GM21717 (cell line): Measurements from ENCODE around the gene PA2G4.
A peak's percentile ranks its signal among the peaks of the same experiment; 100 is the strongest.

Source experiments
- ATAC-seq: cut with Tn5 transposase; IDR thresholded peaks from one replicate; pipeline ENCODE4 v1.9.1; 2021; ENCODE audit warnings: mild to moderate bottlenecking, moderate library complexity; ENCODE audit not compliant: unreplicated experiment

PA2G4 gene

DNA sequence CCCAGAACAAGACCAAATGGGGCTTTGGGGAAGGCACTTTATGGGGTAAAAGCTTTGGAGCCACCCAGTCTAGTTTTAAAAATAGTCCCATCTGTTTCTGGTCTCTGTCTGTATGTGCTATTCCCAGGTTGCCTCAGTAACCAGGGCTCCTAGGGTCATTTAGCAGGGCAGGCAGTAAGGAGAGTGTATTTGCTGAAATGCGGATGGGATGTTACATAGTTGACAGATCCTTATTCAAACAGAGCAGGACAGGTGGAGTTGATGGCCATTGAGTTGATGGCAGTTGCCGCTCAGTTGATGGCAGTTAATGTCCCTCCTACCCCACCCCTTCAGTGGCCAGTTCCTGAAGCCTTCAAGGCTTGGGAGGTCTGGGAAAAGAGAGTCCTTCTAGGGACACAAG is 18.3 kb downstream of the PA2G4 start:
- no peak for ATAC-seq

DNA sequence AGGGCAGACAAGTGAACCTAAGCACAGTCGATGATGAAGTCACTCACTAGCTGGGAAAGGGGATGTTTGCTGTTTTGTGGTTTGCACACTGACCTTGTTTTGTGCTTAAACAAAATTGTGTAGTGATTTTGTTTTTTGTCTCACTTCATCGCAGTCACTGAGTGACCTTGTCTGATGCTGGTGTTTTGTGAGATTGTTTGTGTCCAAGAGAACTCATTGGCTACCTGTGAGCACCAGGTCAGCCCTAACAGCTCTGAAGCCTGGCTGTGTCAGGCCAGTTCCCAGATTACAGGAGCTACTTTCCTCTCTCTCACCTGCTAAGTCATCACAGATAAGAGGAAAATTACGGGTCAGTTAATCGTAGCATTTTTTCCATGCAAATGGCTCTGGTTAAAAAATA is 19.8 kb downstream of the PA2G4 start:
- no peak for ATAC-seq

DNA sequence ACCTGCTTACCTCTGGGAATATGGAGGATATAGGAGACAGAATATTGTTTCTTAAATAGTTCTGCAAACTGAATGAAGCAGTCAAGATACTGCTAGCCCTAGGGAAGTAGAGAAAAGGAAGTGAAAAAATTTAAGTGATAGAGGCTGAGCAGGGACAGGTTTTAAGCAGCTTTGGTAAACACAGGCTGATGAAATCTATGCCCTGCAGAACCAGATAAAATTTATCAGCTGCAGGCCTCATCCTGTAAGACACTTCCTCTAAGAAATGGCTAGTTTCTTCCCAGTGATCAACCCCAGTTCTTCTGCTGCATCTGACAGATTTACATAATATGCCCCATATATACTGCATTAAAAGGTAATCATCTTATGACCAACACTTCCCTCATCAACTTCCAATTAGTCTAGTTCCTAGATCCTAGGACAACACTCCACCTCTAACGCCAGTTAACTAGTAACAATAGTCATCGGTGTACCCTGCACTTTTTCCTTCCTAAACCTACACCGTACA is 22.4 kb downstream of the PA2G4 start:
- no peak for ATAC-seq

DNA sequence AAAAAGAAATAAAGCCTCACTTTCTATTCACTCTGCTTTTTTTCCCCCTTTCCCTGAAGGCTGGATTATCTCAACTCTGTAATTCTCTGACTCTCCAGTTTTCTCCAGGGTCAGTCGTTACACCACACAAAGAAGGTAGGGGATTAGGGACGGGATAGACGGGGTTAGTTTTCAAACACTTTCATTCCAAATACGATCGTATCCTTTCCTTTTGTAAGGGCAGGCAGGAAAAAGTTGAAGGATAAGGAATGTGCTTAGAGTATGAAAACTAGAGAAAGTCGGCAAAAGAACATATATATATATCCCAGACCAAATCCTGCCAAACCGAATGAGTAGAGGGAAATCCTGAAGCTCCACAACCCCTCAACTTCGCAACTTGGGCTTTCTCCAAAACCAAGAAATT is 23.1 kb downstream of the PA2G4 start:
- ATAC-seq: no peak

DNA sequence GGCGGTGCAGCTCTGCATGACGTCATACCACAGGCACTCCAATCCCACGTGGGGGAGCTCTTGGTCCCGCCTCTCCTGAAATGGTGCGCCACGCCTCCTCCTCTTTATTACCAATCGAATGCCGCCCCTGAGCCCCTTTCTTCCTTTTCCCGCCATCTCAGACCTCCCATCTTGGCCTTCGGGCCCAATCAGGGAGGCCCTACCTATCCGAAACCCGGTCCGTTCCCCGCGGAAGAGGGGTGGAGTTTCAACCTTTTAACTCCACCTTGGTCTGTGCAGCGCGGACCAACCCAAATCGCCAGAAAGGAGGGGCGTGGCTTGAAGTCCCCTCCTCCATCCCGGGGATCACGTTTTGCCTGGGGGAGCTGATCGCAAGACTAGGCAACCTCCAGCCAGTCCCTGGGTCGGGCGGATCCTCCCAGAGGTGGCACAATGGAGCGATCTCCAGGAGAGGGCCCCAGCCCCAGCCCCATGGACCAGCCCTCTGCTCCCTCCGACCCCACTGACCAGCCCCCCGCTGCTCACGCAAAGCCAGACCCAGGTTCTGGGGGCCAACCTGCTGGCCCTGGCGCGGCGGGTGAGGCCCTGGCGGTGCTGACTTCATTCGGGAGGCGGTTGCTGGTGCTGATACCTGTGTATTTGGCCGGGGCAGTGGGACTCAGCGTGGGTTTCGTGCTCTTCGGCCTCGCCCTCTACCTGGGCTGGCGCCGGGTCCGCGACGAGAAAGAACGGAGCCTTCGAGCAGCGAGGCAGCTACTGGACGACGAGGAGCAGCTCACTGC is 23.7 kb downstream of the PA2G4 start, which contains the start of gene ESYT1:
Gene ESYT1 (plus strand): TSS at position 380 of the 782 bp plus-strand sequence. CDS start 53 bp downstream, at position 433.
- ATAC-seq: peak; percentile 80

DNA sequence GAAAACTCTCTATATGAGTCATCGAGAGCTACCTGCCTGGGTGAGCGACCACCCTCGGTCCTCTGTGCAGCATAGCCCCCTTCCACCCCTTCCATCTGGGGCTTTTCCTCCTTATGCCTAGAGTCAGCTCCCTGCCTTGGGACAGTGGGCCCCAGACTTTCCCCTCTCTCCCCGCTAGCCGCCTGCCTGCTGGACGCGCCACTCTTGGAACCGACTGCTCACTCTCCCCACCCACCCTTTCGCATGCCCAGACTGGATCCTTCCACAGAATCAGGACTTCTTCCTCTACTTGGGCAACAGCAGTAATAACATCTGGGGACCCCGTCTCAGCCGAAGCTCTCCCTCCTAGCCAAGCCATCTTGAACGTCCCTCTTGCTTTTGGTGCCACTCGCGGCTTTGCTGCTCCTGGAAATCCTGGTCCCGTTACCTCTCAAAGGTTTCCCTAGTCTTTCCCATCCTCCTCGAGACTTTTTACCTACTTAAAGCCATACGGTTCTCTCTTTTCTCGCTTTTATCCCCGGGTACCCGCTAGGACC is 24.4 kb downstream of the PA2G4 start:
- no peak for ATAC-seq

DNA sequence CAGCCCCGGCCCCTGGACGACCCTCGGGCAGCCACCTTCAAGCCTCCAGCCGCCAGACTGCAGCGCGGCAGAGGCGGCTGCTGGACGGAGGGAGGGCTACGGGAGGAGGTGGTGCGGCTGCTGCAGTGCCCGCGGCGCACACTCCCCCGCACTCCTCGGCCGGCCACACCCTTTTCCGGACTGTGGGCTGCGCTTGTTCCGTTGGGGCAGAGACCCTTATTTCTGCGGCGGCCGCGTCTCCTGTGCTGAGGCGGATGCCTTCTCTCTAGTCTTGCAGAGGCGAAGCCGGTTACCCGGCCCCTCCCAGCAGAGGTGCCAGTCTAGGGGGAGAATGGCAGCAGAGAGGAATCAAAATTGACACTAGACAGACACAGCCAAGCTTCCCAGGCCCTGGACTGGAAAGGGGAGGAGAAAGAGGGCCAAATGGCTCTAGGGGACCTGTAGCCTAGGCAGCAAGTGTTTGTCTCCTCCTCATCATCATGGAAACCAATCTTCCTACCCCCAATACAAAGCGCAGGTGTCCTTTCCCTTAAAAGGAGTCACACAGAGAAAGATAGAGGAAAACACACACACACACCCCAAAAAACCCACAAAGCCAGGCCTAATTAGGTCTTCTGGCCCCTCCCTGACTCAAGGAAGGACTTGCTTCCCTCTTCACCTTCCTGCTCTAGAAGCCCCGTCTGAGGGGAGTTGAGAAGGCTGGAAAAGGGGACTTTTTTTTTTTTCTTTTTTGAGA is 25.0 kb downstream of the PA2G4 start:
- peak; percentile 30 for ATAC-seq

DNA sequence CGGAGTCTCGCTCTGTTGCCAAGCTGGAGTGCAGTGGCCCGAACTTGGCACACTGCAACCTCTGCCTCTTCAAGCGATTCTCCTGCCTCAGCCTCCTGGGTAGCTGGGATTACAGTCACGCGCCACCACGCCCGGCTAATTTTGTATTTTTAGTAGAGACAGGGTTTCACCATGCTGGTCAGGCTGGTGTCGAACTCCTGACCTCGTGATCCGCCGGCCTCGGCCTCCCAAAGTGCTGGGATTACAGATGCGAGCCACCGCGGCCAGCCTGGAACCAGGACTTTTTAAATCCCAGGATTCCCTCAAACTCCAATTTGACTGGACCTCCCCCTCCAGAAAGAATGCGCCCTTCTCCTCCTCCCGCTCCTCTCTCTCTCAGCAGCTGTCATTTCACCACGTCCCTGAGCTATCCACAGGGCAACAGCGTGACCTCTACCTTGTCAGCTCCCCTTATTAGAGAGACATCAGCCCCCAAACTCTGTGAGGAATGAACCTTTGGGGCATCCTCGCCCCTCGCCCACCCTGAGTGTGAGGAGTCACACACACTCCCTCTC is 25.7 kb downstream of the PA2G4 start:
- ATAC-seq: no peak

DNA sequence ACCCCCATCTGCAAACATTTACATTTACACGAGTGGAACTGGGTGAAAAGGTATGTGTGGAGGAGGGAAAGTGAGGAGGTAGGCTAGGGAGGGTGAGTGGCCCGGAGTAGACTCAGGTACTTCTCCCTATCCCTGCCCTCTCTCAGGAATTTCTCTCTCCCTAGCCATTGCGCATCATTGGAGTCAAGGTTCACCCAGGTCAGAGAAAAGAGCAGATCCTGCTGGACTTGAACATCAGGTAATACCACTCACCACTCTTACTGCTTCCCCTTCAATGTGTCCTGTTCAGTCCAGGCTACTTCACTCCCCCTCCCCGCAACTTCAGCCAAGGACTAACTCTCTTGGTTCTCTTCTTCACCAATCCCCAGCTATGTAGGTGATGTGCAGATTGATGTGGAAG is 26.5 kb downstream of the PA2G4 start:
- no peak for ATAC-seq

DNA sequence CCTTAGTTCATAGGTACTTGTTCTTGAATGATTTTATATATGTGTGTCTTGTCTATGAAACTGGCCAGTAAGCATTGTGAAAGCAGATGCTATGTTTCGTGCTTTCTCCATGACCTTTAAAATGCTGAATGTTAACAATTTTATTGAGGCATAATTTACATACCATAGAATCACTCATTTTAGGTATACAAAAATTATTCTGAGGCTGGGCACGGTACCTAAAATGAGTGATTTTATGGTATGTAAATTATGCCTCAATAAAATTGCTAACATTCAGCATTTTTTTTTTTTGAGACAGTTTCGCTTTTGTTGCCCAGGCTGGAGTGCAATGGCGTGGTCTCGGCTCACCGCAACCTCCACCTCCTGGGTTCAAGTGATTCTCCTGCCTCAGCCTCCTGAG is 30.5 kb downstream of the PA2G4 start:
- ATAC-seq: no peak

DNA sequence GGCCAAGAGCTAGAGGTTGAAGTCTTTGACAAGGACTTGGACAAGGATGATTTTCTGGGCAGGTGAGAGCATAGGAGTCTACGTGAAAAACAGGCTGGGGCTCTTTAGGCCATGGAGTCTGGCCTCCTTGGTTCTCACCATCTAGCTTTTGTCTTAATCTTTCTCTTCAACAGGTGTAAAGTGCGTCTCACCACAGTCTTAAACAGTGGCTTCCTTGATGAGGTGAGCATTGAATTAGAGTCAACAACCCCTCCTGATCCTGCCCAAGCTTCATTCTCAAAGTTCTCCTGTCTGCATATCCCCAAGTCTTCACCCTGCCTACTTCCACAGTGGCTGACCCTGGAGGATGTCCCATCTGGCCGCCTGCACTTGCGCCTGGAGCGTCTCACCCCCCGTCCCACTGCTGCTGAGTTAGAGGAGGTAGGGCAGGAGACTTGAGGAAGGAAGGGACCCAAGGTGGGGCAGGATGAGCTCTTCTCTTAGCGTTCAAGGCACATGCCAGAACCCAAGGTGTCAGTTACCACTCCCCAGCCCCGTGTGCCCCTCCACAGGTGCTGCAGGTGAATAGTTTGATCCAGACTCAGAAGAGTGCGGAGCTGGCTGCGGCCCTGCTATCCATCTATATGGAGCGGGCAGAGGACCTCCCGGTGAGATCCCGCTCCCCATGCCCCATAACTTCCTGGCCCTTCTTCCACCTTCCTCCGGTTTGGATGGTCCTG is 33.7 kb downstream of the PA2G4 start:
- ATAC-seq: no peak

DNA sequence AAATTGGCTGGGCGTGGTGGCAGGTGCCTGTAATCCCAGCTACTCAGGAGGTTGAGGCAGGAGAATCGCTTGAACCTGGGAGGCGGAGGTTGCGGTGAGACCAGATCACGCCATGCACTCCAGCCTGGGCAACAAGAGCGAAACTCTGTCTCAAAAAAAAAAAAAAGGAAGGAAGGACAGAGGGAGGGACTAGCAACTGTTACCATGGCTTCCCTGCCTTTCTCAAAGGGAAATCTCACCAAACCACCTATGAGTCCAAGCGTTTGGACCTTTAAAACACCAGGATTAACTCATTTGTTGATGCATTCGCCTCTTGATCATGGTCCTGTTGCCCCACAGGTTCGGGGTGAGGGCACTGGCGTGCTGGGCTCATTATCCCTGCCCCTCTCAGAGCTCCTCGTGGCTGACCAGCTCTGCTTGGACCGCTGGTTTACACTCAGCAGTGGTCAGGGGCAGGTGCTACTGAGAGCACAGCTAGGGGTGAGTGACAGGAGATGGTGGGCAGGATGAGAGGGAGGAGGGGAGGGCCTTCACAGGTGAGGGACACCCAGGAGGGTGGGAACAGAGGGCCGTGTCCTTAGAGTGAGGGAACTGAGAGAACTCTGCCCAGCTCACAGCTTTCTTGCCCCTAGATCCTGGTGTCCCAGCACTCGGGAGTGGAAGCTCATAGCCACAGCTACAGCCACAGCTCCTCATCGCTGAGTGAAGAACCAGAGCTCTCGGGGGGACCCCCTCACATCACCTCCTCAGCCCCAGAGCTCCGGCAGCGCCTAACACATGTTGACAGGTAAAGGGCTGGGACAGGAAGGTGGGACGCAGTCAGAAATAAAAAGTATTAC is 37.8 kb downstream of the PA2G4 start:
- no peak for ATAC-seq

DNA sequence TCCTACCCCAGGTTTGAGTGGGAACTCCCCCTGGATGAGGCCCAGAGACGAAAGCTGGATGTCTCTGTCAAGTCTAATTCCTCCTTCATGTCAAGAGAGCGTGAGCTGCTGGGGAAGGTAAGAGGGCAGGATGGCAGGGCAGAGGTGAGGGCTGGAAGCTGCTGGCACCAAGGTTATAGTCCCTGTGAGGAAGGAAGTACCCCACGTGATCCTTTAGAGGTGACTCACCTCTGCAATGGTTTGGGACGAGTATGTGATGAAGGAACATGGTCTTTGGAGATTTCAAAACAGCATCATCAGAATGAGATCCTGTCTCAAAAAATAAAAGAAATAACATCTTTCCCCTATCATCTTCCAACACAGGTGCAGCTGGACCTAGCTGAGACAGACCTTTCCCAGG is 38.9 kb downstream of the PA2G4 start:
- ATAC-seq: no peak

DNA sequence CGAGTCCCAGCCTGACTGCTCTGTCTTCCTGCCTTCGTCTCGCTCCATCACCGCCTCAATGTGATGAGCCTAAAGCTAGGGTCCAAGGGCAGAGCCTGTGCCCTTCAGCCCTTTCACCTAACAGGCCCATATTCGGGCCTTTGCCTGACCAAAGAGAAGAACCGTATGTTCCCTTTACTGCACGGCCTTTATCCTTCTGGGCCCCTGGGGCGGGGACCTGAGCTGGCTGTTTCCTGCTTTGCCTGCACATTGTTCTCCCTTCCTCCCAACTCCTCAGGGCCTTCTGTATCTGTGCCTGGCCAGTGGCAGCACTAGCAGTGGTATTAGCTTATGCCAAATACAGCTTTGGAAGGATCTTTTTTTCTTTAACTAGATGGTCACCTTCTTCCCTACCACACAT is 39.5 kb downstream of the PA2G4 start:
- ATAC-seq: no peak

DNA sequence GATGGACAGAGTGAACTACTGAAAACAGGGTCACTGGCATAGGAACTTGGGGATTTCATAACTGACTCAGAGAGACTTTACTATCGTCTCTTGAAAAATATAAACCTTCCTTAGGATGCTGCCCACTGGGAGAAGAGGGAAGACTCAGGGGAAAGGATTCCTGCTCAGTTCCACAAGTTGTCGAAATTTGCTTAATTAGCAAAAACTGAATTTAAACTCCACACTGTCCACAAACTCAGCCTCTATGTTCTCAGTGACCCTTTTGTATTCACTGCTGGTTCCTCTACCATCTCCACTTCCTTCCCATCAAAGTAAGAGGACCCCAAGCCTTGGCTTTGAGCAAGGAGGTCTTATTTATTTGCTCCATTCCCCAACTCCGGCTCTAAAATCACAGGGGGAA is 40.9 kb downstream of the PA2G4 start:
- no peak for ATAC-seq

DNA sequence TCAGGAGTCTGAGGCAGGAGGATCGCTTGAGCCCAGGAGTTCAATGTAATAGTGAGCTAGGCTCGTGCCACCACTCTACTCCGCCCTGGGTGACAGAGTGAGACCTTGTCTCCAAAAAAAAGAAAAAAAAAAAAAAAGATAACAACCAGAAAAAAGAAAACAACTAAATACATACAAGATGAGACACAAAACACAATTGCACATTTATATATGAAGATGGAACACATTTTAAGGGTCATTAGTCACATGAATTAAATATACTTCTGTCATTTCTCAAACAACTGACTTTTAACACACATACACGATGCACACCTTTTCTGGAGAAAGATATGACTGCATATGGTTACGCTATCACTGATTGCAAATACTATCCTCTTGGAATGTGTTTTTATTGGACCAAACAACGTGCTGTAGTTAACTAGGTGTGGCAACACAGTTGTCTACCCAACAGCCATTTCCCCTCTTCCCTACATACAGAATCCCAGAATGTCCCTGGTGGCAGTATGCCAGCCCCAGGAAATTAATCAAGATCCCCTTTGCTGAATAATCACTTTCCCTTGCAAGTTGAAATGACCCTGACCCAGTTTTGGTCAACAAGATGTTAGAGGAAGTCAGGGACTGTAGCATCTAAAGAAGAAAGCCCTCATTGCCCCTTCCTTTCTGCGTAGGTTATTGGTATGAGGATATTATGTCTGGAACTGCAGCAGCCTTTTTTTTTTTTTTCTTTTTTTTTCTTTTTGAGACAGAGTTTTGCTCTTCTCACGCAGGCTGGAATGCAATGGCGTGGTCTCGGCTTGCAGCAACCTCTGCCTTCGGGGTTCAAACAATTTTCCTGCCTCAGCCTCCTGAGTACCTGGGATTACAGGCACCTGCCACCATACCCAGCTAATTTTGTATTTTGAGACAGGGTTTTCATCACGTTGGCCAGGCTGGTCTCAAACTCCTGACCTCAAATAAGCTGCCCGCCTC is 42.4 kb downstream of the PA2G4 start:
- ATAC-seq: no peak

DNA sequence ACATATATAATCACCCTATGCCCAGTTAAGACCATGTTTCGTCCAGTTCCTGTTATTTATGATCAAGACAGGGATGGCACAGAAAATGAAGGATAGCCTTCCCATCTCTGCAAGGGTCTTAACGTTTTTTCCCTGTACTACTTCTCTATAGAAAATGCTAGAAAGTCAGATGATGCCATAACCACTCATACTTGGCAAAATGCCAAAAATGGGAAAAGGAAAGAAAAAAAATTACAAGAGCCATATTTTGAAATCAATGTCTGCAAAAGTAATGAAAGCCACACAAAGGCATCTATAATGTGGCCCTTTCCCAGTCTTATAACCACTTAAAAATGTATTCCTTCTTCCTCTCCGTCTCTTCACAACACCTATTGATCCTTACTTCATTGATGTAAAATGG is 46.2 kb downstream of the PA2G4 start:
- ATAC-seq: no peak

DNA sequence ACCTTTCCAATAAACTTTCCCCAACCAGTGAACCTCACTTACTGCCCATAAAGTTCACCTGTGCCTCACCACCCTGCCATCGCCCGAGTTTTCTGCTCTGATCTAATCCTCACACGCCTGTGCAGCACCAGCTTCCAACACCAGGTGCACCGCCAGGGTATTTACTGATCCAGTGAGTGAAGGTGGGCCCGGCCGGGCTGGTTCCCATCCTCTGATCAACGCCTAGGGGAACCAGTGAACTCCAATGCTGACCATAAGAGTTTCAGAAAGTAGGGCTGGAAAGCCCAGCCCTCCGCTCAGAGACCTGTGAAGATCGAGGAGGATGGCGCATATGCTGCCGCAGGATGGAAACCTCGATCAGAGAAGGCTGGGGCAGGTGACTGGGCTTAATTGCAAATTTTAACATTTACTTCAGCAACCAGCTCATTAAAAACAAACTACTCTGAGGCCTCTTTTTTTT is 47.3 kb downstream of the PA2G4 start:
- ATAC-seq: peak; percentile 42
